Stimulated activated CD4-positive, alpha-beta T cell treated with anti-CD3 and anti-CD28 coated beads, Interleukin-2, amount 100 ng/mL, for 24 hours (primary cell): ENCODE data around the gene AGBL1.

ENCODE experiments used
- DNase-seq, 2 donors: peaks; one replicate each; pipeline ENCODE4 v3.0.0-alpha.2; 2020

Gene AGBL1

GRCh38 chr15:86892774-86893449, 813.2 kb downstream of the AGBL1 start:
- DNase-seq, result no peak

DNA sequence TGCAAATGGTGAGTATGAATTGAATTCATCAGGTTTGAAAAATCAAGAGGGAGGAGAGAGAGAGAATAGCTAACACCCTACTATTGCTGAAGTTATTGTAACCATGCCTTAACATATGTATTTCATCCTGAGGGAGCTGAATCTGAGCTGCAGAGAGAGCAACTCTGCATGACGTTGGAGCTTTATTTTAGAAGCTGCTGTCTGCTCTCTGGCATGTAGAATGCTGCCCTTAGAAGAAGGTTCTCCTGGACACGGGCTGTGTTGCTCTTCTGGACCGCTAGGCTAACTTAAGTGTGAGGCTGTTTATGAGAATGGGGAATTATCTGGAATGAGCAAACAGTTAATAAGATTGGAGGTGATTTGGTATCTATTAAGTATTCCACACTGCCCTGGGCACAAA, 814.6 kb downstream of the AGBL1 start:
- DNase-seq, result no peak

GRCh38 chr15:86903642-86904421, 824.2 kb downstream of the AGBL1 start:
- DNase-seq, result no peak

DNA sequence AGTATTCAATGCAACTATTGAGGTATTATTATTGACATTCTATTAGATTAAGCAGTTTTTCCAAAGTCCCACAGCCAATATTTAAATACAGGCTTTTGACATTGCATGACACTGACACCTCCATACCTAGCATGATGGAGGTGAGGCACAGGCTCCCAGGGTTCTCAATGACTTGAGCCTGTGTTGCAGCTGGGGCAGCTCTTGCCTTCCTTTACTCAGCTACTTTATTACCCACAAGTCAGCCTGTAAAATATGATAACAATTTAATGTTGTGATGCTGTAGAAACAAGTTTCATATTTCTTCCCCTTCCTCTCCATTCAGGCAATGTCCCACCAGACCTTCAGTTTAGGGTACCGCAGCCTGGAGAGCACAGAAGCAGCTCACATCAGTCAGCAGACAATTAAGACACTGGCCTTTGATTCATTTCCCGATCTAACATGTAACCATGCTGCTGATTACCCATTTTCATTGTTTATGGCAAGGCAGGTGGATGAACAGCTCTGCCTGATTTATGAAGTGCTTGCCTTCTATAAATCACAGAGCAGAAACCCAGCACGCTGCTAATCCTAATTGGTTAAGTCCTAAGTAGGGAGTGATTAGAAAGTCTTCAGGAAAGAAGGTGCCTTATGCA, 826.1 kb downstream of the AGBL1 start:
- no peak for DNase-seq

DNA sequence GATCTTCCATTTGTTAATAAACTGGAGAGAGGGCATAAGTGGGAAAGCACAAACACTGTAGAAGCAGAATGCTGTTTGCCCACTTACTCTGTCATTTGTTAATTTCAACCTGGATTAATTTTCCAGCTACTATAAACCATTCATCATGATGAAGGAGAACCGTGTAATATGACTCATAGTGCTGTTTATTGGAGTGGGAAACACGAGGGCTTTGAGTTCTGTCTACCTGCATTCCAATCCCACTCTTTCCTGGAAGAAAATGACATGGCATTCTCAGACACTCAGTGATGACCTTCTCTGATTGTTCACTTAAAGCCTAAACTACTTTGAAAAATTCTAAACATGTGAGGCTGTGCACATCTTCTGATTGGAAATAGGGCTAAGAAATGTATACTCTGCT, 826.7 kb downstream of the AGBL1 start:
- DNase-seq, result no peak

DNA sequence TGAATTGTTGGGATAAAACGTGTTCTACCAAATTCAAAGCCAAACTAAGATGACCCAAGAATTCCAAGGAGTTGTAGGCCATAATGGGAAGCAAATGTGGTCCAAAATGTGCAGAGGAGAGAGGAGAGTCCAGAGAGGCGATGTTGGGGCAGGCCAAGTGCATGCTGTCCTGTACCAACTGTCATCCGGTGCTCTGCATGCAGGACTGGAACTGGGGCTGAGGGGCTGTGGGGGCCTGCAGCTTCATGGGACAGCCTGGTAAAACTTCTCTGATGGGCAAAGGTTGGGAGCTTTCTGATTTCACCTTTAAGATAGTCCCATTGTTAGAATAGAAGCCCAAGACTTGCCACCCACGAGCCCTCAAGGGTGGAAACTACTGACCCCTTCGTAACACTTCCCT, 831.4 kb downstream of the AGBL1 start:
- DNase-seq, result no peak

DNA sequence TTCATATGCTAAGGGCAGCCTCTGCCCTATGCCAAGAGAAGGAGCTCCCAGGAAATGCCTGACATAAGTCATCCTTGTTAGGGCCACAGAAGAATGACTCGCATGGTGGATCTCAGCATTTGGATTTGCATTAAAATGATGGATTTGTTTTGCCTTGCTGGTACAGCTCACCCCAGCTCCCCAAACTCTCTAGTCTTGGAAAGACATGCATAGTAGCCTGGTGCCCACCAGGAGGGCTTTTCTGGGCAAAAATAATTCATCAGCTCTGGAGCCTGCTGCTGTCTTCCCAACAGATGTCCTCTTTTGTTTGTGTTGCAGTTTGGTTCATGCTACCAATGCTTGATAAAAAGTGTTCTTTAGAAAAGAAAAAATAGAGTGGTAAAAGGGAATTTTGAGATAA, 833.0 kb downstream of the AGBL1 start:
- DNase-seq, result no peak

- no peak for DNase-seq
Observed at GRCh38 chr15:86915811-86916331, 836.2 kb downstream of the AGBL1 start.

GRCh38 chr15:86916671-86917360, 837.1 kb downstream of the AGBL1 start:
- no peak for DNase-seq

DNA sequence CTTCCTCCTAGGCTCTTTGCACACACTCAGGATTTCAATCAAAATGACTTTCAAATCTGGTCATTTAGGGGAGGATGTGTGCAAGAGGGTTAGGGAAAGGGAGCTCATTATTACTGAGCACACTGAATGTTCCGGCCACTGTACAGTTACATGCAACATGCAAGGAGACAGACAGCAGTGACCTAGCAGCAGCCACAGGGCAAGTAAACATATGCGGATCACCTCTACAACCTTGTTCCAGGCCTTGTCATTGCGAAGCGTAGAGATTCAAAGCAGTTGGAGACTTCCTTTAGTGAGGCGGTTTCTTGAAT, 837.6 kb downstream of the AGBL1 start:
- no peak for DNase-seq

GRCh38 chr15:86919581-86919980, 839.9 kb downstream of the AGBL1 start:
- DNase-seq, result no peak

DNA sequence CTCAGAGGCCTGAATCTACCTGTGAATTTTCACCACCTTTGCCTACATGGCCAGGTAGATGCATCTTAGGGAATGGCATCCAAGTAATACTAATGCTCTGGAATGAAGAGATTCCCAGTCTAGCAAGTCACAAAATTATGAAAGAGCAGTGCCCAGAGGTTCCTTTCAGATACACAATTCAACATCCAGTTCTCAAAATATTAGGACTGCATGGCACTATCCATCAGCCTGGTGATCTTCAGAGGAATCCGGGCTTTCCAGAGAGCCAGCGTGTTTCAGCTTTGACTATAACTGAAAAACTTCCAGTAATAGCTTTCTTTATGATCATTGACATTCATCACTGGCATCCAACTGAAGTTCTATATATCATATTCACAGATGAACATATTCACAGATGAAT, 849.8 kb downstream of the AGBL1 start:
- DNase-seq, result no peak

DNA sequence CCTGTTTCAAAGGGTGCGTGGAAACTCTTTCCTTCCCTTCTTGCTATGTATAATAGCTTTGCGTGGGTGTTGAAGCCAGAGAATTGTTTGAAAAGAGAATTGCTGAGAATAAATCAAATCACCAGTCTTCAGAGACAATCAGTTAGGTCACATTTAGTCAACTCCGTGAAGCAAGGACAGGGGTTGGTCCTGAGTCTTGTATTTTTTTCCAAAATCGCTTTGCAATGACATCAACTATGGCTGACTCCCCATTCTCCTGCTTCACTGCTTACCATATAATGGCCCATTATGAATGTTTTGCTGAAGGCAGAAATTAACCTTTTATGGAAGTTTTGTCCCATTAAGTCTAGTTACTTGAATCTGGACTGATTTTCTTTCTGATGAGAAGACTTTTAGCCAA, 852.8 kb downstream of the AGBL1 start:
- no peak for DNase-seq

- DNase-seq, result no peak
Observed at GRCh38 chr15:86935841-86936240, 856.2 kb downstream of the AGBL1 start.

DNA sequence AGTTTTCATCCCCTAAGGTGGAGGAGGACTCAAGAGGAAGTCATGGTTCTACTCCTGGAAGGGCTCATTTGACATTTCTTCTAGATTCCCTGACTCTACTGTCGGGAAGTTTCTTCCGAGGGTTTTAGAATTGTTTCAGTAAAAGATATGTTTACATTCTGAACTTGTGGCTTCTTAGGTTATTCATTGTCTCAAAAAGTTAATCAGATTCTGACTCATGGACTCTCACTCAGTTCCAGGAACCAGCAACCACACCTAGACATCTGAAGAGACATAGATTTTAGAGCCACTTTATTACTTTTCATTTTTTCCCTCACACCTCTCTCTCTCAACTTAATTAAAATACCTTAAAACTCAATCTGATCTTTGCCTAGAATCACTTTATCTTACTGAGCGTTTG, 862.6 kb downstream of the AGBL1 start:
- no peak for DNase-seq

DNA sequence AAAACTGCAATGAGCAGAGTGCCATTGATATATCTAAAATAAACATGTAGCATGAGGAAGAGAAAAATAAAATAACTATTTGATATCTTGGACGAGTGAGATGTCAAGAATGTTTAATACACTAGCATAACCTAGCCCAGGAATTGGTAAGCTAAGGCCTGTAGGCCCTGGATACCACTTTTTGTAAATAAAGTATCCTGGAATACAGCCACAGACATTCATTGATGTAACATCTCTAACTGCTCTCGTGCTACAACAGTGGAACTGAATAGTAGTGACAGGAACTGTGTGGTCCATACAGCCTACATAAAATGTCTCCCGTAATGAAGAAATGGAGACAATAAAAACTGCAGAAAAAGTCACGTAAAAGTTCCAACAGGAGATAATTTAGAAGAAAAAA, 869.0 kb downstream of the AGBL1 start:
- no peak for DNase-seq

DNA sequence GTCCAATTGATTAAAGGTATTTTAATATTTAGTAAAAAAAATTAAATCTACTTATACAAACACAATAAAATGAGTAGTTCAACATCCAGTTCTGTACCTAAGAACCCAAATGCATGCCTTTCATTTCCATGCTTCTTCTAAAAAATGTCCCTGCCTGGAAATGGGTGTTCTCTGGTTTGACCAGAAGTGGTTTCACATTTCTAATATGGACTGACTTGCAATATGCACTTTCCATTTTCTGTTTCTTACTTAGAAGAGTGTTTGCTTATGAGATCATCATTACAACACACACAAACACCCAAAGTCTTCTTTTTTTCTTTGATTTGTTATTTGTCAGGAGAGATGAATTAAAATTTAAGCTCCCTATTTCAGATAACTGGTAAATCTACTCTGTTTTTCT, 879.6 kb downstream of the AGBL1 start:
- no peak for DNase-seq

GRCh38 chr15:86961669-86962068, 882.0 kb downstream of the AGBL1 start:
- DNase-seq, result no peak

DNA sequence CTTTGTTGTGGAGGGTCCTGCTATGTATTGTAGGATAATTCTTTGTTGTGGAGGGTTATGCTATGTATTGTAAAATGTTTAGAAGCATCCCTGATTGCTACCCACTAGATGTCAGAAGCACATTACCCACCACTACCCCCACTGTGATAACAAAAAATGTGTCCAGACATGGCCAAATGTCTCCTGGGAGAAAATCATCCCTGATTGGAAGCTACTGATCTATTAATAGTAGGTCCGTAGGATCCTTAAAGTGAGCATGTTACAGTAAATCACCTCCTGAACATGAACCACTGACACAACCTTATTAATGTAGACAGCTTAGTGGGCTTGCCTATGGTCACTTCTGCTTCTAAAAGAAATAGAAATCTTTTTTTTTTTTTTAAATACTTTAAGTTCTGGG, 884.6 kb downstream of the AGBL1 start:
- no peak for DNase-seq

- DNase-seq, result no peak
Observed at GRCh38 chr15:86968244-86968643, 888.6 kb downstream of the AGBL1 start.

GRCh38 chr15:86969364-86969763, 889.7 kb downstream of the AGBL1 start:
- DNase-seq, result no peak

- DNase-seq, result no peak
Observed at GRCh38 chr15:86973284-86973844, 893.7 kb downstream of the AGBL1 start.

DNA sequence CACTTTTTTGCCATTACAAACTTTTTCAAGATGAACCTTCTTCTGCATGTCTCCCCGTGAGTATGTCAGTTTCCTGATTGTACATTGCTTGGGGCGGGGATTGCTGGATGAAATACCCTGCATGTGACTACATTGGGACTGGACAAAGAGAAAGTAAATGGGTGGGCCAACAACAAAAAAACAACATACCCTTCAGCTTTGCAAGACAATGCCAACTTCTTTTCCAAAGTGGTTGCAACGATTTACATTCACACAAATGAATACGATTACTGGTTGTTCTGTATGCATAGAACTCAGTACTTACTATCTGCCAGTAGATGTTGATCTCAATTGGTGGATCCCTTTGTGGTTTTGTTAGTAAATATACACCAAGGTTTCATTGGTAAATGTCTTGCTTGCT, 908.4 kb downstream of the AGBL1 start:
- no peak for DNase-seq
